ENCODE measurements around the gene SERPINB3. TPM values are rescaled to one million over a fixed set of nuclear protein-coding genes. Genes with fewer than 3 reads are reported as not detected.
A peak's percentile ranks its signal among the peaks of the same experiment; 100 is the strongest.
"Not testable (repeated sequence)": the region's sequence is repeated elsewhere in the genome, so short reads cannot be mapped to it uniquely, and the experiment has no call there.

The SERPINB3 gene
- total RNA-seq = not detected

DNA sequence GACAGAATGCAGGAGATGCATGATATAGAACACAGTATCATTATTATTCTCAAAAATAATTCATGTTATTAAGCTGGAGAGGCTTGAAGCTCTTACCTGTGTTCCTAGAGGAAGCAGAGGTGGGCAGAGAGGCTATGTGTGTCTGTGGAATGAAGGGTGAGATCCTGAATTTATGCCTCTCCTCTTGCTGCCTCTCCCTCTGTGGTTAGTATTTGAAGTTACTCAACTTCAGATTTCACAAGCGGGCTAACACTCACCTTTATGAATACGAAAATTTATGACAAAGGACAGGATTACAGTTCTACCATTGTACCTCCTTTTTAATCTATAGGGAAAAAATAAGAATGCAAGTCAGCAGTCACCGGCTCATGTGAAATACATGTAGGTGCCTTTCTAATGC lies at the start of gene SERPINB3:
Gene SERPINB3 (minus strand): TSS at position 144 of the 400 bp plus-strand sequence. CDS start 677 bp downstream, outside the sequence.
- DNase-seq (ENCODE audit: low spot score) = not testable (repeated sequence)

DNA sequence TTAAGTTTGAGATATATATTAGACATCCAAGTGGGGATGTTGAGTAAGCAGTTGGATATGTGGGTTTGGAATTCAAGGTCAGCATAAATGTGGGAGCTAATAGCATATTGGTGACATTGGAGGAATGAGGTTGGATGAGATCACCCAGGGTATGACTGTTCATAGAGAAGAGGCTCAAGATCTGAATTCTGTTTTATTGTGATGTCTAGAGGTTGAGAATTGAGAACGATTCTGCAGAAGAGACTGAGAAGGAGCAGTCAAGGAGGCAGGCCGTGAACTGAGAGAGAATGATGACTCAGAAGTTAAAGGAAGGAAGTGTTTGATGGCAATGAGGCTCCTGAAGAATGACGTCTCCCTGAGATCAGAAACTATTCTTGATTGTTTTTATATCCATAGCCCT lies 47.0 kb upstream of the SERPINB3 start:
- no peak for DNase-seq (ENCODE audit: low spot score)

DNA sequence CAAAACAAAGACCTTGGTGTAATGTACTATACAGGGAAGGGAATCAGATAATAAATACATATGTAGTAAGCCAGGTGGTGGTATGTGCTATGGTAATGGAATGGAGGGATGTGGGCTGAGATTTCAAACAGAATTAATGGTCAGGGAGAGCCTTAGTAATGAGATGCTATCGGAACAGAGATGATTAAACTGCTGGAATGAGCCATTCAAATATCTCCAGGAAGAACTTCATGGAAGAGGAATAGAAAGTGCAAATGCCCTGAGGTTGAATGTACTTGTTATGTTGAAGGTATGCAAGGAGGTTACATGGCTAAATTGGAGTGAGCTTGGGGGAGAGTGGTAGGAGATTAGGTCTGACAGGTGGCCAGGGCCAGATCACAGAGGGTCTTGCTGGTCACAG lies 46.1 kb upstream of the SERPINB3 start:
- no peak for DNase-seq (ENCODE audit: low spot score)

DNA sequence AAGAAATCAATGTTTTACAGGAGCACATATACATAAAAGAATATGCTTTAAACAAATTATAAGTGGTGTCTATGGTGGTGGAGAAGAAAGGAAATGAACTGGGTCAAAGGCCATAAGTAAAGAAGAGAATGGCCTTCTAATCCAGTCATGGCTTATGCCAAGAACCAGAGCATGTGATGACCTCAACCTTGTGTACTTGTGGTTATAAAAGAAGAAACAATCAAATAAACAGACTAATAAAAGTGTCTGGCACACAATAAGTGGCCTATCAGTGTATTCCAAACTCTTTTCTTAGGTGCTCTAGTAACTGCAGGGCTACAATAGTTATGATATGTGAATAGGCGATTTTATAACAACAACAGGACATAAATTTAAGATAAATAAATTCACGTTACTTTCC lies 43.7 kb upstream of the SERPINB3 start:
- no peak for DNase-seq (ENCODE audit: low spot score)

DNA sequence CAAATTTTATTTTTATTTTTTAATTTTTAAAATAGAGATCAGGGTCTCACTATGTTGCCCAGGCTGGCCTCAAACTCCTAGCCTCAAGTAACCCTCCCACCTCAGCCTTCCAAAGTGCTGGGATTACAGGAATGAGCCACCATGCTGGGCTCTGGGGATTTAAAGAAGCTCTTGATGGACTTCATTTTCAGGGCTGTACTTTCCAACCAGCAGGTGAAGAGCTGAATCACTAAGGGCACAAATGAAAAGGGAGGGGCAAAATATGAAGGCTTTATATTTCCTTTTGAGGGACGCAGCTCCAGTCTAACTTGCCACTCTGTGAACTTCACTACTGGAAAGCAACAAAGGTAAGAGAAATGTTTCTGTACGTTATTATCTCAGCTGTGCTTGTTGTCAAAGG lies 41.0 kb upstream of the SERPINB3 start, which contains the start of gene SERPINB11:
Gene SERPINB11 (plus strand): TSS at position 301 of the 400 bp plus-strand sequence. CDS start 7,234 bp downstream, outside the sequence.
- no peak for DNase-seq (ENCODE audit: low spot score)

DNA sequence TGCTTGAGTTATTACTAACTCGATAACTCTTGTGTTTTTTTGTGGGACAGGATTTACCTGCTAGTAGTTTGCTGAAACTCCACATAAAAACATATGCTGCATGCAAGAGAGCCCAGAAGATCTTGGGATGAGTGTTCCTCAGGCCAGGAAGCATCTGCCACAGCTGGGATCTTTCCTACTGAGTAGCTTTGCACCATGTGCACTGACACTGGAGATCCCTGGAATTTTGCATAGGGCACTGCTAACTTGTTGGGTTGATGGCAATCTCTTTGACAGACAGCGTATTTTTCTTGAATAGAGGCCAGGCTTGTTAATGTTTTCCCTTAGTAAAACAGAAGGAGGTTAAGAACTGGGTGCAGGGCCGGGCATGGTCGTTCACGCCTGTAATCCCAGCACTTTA lies 40.3 kb upstream of the SERPINB3 start:
- DNase-seq (ENCODE audit: low spot score) = no peak

DNA sequence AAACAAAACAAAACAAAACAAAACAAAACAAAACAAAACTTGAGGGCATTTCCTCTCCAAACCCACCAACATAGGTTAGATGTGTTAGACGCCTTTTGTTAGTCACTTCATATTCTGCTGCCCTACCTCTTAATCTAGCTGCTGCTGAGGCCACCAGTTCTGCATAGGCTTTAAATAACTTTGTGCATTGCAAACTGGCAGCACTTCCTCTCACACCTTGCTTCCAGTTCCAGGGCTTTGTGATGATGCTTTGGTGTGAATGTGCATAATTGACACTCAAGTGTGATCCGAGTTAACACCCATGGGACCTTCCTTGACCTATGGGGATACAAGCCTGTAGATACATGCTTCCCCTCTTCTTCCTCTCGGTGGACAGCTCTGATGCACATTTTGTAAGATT lies 38.8 kb upstream of the SERPINB3 start:
- no peak for DNase-seq (ENCODE audit: low spot score)

DNA sequence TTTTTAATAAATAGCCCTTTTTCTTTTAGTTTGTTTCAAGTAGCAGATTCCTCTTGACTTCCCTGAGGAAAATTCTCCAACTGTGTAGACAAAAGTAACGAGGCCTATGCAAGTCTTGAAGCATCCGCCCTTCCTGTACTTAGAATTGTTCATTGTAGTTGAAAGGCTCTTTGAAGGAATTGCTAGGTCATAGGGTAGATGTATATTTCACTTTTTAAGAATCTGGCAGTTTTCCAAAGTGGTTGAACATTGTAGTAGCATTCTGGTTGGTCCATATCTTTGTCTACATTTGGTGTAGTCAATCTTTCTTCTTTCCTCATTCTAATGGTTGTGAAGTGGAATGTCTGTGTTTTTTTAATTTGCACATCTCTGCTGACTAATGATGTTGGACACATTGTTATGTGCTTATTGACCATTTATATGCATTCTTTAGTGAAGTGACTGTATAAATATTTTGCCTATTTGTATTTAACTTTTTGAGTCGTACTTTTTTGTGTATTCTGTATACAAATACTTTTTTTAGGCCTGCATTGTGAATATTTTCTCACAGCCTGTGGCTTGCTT lies 35.5 kb upstream of the SERPINB3 start:
- no peak for DNase-seq (ENCODE audit: low spot score)

DNA sequence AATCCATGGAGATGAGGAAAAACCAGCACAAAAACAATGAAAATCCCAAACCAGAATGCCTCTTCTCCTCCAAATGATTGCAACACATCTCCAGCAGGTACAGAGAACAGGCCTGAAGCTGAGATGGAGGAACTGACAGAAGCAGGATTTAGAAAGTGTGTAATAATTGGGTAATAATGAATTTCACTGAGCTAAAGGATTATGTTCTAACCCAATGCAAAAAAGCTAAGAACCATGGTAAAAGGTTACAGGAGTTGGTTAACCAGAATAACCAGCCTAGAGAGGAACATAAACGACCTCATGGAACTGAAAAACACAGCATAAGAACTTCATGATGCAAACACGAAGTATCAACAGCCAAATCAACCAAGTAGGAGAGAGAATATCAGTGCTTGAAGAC lies 27.4 kb upstream of the SERPINB3 start:
- no peak for DNase-seq (ENCODE audit: low spot score)

DNA sequence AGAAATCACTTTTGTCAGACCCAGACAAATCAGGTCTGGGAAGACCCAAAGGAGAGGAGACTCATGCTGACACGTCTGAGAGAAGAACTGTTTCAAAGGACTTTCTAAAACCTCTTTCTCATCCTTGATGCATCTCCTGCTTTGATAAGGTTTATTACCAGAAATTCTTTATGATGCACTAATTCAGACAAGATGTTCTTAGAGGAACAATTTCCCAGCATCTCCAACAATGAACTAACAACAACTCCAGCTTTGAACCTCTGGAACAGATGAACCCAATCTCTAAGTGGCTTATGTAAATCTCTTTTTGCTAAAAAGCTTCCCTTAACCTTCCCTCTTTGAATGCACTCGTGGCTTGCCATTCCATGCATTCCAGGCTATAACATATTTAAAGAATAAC lies 25.2 kb upstream of the SERPINB3 start:
- DNase-seq (ENCODE audit: low spot score) = no peak

DNA sequence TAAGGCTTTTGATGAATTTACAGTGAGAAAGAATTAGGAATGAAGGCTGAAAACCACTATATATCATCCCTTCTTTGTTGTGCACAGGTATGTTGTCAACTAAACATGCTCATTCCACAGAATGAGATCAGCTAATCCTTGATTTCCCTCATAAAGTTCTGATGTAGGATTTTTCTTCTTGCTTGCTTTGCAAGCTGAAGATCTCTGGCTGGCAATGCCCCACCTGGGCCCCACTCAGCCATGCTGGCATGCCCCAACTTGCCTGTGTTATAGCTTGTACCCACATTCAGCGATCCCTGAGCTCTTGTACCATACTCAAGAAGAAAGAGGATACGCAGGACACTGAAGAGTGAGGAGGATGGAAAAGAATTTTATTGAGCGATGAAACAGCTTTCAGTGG lies 23.0 kb upstream of the SERPINB3 start:
- DNase-seq (ENCODE audit: low spot score) = no peak

DNA sequence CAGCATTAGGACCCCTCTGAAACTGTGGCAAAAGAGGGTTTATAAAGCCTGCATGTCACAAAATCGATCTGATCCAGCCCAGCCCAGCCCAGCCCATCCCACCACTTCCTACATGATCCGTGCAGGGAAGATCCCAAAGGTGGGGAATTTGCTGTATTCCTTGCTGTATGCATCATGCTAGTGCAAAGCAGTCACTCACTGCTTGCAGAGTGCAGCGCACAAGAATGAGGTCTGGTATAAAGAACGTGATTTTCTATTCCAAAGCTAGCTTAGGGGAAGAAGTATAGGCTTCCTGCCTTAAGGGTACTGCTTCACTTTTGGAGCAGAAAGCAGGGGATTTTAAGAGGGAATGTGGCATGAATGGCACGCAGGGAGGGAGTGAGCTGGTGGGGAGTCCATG lies 22.2 kb upstream of the SERPINB3 start:
- DNase-seq (ENCODE audit: low spot score) = no peak

DNA sequence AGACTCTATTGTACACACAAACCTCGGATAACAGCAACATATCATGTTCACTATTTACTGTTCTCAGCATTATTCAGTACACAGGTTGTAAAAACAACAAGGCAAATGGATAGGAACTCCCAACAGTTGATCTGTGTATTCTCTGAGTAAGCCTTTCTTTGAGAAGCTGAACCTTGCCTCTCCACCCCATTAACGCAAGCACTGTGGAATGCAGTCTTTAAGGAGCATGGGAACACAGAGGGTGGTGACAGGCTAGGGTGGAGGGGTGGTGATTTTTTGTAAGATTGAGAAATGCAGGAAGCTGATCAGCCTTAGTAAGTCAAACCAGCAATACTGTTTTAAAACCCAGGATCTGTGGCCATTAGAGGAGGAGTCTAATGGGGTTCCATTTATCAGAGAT lies 21.5 kb upstream of the SERPINB3 start:
- peak; percentile 49 for DNase-seq (ENCODE audit: low spot score)

DNA sequence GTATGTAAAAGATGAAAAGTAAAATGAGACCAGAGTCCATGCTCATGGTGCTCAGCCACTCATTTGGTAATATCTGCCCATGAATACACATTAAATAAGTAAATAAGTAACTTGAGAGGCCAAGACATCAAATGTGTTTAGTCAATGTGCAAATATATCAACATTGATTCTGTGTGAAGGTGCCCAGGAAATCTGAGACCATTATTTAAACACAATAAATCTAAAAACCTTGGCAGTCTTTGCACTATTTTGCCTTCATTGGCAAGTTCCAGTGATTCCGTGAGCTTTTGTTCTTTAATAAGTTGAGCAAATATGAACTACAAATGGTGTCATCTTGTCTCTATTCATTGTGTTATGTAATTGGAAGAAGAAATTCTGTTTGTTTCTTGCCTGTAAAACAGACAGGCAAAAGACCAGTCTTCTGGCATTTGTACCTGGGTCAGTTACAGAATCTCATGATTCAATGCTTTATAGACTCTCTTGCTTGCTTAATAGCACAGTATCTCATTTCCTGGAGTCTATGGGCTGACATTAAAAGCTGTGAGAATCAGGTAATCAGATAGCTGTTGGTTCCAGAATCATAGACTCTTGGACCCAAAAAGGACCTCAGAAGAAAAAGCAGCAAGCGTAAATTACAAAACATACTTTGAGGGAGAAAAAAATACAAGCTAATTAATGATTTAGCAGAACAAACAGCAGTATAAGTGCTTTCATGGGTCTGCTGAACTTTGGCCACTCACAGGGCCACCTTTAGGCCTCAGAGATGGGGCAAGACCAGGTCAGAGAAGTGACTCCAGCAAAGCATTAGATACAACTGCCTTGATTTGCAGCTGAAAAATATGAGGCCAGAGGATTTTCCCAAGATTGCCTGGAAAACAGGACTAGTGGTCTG lies 20.0 kb upstream of the SERPINB3 start:
- DNase-seq (ENCODE audit: low spot score) = no peak

DNA sequence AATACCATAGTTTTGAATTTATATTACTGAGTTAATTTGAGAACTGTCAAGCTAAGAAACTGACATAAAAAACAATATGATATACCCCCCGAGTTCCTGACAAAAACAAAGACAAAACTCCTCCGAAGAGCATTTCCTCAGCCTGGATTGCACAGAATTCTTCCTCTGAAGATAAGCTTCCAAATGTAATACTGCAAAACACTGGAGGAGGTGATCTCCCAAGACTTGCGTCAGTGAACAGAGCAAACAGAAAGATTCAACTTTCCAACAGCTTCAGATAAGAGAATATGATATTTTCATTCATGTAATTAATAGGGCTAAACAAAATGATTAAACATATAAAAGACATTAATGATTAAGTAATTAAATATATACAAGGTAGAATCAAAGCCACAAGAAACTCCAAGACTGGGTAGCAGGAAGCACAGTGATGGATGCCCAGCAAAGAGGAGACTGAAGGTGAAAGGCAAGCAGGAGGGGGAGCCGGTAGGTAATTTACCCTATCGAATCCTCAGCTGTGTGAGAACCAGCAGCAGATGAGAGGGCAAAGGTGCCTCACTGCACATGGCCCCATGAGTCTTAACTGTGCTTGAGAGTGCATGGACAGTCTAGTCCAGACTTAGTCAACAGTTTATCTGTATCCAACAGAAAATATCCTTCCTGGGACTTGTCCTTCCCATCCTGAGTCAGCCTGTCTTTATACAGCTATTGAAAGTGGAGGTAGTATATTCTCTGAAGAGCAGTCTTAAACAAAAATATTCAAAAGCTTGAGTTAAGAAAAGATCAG lies 18.3 kb upstream of the SERPINB3 start:
- DNase-seq (ENCODE audit: low spot score) = no peak

DNA sequence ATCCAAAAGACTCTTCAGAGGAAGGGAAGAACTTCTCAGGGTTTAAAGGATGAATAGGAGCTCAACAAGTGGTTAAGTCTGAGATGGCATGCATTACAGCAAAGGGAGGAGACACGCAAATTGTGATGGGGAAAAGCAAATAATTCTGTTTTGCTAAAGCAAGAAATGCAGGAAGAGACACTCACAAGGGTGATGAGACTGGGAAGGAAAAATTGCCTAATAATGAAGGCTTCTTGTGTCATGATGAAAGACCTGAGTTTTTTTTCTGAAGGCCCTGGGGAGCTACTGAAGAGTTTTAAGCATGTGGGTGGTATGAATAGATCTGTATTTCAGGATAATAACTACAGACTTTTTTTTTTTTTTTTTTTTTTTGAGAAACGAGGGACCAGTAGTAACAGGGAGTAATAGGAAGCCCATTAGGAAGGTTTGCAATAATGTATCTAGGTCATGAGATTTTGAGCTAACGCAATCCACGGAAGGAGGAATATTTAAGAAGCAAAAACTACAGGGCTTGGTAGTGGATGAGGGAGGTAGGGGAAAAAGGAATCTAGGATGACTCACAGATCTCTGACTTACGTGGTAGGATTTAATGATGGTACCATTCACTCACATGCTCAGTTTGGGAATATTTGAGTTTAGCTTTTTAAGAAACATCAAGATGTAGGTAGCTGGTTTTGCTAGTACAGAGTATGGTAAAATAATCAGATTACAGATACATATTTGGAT lies 16.0 kb upstream of the SERPINB3 start:
- DNase-seq (ENCODE audit: low spot score) = no peak

DNA sequence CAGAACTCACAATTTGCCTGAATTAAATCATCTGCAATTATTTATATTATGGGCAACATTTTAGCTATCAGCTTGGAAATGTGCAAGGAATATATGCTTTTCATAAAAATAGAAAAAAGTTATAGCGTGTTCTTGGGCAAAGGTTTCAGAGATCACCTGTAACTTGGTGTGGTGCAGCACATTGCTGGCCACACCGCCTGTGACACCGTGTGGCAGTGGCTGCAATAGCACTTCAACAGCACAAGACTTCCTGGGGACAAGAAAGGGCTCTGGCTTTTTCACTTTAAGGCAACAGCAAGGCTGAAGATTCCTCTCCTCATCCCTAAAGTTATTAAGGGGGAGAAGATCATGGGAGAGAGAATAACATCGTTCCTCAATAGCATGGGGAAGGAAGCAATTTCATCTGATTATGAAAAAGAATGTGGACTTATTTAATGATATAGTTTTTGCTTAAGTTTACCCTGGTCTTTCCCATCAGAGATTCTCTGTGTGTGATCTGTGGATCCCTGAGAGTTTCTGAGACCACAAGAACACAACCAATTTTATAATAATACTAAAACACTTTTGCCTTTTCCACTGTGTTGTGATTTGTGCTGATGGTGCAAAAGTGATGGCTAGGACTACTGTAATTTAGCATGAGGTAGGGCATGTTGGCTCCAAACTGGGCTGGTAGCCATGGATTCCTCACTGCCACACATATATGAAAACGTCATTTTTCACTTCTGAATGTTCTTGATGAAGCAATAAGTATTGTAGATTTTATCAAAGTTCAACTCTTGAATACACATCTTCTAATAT lies 15.0 kb upstream of the SERPINB3 start:
- DNase-seq (ENCODE audit: low spot score) = no peak

DNA sequence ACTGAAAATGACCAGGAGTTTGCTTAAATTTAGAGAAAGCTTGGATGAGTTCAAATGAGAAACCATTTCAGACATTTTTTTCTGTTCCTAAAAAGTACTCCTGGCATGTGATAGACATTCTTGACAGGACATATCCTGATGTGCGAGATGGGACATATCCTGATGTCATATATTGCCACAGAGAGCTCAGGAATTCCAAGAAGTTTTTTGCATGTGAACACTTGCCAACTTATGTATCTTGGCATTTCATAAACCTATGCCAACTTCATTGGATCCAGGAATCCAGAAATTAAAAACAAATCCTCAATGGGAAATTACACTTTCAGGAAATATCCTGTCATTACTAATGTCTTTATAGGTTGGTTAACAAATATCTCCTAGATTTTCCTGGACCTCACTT lies 2.9 kb upstream of the SERPINB3 start:
- DNase-seq (ENCODE audit: low spot score) = no peak

DNA sequence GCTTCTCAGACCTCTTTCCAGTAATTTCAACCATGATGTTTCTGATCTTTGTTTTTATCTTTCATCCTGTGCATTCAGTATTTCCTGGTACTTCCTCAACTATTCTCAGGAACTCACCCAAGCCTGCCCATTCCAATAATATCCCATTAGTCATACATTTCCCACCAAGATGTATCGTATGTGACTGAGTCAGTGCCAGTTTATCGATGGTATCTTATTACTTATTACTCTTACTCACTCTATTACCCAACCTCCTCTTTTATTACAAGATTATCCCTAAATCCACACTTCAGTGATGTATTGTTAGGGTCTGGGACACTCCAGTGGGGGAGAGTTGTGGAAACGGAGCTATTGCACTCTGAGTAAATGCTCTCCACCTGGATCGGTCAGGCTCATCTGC lies 2.8 kb downstream of the SERPINB3 start:
- not testable (repeated sequence) for DNase-seq (ENCODE audit: low spot score)

DNA sequence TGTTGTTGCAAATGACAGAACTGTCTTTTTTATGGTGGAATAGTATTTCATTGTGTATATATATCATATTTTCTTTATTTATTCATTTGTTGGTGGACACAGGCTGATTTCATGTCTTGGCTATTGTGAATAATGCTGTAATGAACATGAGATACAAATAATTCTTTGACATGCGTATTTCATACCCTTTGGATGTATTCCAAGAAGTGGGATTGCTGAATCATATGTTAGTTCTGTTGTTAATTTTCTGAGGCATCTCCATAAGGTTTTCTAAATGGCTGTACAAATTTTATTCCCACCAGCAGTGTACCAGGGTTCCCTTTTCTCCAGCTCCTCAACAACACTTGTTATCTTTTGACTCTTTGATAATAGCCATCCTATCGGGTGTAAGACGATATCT lies 11.4 kb downstream of the SERPINB3 start:
- not testable (repeated sequence) for DNase-seq (ENCODE audit: low spot score)

DNA sequence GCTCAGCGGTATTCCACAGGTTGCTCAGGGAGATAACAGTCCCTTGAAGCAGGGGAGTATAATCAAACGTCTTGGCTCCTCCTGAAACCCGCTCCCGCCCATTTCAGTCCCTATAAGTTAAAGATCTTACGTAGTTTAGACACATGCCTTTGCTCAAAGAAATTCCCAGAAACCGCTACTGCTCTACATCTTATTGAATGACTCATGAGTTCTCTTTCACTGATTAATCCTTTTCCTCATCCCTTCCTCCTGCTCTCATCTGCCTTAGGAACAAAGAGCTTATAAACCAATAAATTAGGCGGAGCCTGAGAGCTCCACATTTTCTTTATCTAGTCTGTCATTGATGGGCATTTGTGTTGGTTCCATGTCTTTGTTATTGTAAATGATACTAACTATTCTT lies 13.5 kb downstream of the SERPINB3 start:
- DNase-seq (ENCODE audit: low spot score) = no peak

Data from ureter (tissue), 1 donor.